Activated T-helper 9 cell treated with anti-CD3 and anti-CD28 coated beads, Interleukin-2, amount 50 U/mL, for 16 hours (primary cell): ENCODE data around the gene PKP3.
"Not testable (repeated sequence)": the region's sequence is repeated elsewhere in the genome, so short reads cannot be mapped to it uniquely, and the experiment has no call there.

Source experiments
- DNase-seq: peaks from one replicate; pipeline ENCODE4 v3.0.0-alpha.2; 2020; ENCODE audit warnings: low read depth

The PKP3 gene, protein sequence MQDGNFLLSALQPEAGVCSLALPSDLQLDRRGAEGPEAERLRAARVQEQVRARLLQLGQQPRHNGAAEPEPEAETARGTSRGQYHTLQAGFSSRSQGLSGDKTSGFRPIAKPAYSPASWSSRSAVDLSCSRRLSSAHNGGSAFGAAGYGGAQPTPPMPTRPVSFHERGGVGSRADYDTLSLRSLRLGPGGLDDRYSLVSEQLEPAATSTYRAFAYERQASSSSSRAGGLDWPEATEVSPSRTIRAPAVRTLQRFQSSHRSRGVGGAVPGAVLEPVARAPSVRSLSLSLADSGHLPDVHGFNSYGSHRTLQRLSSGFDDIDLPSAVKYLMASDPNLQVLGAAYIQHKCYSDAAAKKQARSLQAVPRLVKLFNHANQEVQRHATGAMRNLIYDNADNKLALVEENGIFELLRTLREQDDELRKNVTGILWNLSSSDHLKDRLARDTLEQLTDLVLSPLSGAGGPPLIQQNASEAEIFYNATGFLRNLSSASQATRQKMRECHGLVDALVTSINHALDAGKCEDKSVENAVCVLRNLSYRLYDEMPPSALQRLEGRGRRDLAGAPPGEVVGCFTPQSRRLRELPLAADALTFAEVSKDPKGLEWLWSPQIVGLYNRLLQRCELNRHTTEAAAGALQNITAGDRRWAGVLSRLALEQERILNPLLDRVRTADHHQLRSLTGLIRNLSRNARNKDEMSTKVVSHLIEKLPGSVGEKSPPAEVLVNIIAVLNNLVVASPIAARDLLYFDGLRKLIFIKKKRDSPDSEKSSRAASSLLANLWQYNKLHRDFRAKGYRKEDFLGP

DNA sequence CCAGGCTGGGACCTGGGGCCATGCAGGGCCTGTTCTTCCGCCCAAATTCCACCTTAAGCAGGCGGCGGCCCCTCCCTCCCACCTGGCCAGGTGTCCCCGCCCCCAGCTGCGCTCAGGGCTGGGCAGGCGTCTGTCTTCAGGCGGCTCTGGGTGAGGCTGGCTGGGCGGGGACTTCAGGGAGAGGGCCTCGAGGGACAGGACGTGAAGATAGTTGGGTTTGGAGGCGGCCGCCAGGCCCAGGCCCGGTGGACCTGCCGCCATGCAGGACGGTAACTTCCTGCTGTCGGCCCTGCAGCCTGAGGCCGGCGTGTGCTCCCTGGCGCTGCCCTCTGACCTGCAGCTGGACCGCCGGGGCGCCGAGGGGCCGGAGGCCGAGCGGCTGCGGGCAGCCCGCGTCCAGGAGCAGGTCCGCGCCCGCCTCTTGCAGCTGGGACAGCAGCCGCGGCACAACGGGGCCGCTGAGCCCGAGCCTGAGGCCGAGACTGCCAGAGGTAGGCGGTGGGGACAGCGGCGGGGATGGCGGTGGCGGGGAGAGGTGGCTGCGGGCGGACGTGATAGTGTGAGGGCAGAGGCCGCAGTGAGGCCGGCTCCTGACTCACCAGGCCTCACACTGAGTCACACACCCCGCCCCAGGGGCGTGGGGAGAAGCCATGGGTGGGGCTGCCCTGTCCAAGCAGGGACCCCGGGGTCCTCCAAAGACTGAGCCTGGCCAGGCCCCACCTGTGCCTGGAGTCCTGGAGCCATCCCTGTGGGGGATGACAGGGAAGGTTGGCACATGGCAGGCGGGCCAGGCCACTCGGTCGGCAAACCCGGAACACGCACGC, at the start of gene PKP3:
Gene PKP3, plus strand, starts transcription at position 176 of the 824 bp plus-strand sequence. Its CDS starts 84 bp downstream, at position 260.
- no peak for DNase-seq

DNA sequence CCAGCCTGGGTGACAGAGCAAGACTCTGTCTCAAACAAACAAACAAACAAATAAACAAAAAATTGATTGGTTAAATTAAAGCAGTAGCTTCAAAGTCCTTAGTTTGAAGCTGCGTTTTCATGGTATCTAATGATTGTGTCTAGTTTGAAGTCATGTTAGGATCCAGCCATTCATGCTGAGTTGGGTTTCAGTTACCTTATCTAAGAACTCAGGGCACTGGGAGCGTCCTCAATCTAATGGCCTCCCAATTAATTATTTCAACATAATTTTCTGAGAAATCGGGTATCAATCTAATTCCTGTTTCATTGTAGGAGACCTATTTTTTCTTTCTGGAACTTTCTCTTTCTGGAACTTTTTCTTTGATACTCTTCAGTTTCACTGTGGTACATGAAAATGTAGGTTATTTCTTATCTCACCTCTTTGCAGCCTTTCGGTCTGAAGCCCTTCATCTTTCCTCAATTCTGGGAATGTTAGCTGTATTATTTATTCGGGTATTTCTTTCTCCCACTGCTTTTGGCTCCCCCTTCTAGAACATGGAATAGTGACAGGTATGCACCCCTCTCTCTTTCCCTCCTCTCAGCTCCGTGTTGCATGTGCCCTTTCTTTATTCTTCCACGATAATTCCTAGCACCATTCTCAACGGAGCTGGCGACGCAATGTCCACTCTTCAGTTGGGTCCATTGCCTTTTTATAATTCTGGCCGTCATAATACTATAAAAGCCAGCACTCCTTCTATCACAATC, 49.0 kb upstream of the PKP3 start:
- DNase-seq: no peak

DNA sequence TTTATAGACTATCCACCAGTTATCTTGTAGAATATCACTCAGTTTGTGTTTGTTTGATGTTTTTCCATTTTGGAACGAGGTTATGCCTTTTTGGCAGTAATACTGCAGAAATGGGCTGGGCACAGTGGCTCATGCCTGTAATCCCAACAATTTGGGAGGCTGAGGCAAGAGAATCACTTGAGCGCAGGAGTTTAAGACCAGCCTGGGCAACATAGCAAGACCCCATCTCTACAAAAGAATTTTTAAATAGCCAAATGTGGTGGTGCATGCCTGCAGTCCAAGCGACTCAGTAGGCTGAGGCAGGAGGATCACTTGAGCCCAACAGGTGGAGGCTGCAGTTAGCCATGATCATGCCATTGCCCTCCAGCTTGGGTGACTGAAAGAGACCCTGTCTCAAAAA, 47.5 kb upstream of the PKP3 start:
- no peak for DNase-seq

DNA sequence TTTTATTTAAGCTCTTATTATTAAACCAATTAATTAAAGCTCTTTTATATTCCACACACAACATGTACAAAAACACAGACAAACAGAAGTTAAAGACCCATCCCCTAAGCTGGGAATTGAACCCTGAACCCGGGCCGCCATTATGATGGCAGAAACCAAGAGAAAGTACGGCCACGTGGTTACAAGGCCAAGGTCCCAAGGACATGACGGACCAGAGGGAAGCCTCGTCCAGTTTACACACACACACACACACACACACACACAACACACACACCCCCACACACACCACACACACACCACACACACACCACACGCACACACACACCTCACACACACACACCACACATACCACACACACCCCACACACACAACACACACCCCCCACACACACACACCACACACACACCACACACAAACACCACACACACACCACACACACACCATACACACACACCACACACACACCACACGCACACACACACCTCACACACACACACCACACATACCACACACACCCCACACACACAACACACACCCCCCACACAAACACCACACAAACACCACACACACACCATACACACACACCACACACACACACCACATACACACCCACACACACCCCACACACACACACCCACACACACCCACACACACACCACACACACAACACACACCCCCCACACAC, 44.6 kb upstream of the PKP3 start:
- not testable (repeated sequence) for DNase-seq

DNA sequence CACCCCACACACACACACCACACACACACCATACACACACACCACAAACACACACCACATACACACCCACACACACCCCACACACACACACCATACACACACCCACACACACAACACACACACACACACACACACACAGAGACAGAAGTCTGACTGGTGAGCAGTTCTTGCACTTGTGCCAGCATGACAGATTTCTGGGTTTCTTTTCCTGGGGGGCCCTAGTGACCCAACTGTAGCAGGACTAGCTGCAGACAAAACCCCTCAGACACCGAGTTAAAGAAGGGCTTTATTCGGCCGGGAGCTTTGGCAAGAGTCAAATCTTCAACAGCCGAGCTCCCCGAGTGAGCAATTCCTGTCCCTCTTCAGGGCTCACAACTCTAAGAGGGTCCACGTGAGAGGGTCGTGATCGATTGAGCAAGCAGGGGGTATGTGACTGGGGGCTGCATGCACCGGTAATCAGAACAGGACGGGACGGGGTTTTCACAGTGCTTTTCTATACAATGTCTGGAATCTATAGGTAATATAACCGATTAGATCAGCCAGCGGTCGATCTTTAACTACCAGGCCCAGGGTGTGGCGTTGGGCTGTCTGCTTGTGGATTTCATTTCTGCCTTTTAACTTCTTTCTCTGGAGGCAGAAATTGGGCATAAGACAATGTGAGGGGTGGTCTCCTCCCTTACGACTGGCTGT, 43.8 kb upstream of the PKP3 start:
- DNase-seq: not testable (repeated sequence)

DNA sequence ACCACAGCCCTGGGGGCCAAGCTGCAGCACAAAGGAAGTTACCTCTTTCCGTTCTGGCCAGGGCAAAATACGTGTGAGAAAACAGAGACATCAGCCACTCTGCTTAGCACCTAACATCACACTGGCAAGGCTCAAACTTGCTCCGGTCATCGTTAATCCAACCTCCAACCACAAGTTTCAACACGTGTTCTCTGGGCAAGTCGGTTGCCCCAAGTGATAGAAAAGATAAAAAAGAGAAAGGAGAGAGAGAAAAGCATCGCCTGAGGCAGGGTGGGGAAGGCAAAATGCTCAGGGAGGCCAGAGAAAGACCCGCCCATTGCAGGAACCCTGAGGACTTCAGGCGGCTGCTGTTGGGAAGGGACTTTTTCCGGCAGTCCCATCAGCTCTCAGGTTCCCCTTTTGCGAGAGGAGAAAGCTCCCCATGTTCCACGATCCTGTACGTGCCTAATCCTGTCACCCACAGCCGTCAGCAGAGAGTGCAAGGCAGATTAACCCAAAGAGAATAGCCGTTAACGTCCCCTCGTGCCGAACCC, 43.2 kb upstream of the PKP3 start:
- no peak for DNase-seq

DNA sequence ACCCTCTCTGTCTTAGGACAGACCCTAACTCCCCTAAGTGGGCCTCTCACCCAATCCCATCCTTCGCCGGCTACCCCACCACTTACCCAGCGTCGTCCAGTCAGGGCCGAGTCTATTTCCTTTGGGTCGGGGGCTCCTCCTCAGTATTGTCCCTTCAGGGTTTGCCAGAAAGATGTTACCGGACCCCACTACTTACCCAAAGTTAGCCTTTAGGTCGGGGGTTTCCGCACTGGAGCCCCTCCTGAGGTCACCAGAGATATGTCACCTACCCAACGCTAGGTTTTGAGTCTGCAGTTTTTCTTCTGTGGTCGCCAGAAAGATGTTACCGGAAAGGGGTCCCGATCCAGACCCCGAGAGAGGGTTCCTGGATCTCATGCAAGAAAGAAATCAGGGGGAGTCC, 42.6 kb upstream of the PKP3 start:
- DNase-seq: no peak

DNA sequence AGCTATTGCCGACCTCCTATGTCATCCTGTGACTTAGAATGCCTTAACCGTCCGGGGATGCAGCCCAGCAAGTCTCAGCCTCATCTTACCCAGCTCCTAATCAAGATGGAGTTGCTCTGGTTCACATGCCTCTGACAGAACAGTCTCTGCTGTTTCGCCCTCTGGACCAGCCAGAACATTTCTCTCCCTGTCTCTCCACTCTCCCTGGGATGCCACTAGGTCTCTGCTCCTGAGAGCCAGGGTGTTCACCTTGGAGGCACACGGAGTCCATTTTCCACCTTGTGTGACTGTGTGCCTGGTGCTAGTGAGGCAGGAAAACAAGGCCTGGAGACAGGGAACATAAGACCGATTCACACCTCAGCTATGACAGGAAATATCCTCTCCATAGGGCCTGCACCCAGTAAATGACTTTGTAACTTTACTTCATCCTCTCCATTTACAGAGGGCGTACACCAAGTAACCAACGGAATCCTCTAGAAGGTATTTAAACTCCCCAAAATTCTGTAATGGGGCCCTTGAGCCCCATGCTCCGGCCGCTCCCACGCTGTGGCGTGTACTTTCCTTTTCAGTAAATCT, 41.5 kb upstream of the PKP3 start:
- no peak for DNase-seq

DNA sequence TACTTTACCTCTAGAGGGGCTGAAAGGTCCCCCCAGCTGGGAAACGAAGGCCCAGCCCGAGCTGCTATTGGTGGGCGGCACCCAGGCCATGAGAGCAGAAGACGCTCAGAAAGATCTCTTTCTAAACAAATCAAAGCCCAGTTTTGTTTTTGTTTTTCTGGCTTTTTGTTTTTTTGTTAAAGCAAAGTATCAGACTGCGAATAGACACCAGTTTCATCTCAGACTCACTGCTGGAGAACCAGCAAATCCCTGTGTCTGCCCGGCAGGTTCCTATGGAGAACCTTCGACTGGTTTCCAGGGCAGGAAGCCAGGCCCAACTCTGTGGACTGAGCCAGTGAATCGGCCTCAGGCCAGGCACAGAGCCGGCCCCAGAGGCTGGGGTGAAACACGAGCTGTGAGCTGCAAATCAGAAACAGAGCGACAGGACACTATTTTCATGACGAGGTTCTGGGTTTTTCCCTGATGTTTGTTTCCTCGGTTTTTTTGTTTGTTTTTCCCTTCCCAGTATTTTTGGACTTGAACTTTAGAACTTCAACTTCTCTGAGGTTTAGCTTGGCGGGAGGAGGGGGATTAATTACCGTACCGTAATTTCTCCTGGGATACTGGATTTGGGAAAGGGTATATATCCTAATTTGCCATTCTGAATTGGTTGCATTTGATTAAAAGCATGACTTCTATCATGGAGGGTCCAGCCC, 40.7 kb upstream of the PKP3 start:
- no peak for DNase-seq

DNA sequence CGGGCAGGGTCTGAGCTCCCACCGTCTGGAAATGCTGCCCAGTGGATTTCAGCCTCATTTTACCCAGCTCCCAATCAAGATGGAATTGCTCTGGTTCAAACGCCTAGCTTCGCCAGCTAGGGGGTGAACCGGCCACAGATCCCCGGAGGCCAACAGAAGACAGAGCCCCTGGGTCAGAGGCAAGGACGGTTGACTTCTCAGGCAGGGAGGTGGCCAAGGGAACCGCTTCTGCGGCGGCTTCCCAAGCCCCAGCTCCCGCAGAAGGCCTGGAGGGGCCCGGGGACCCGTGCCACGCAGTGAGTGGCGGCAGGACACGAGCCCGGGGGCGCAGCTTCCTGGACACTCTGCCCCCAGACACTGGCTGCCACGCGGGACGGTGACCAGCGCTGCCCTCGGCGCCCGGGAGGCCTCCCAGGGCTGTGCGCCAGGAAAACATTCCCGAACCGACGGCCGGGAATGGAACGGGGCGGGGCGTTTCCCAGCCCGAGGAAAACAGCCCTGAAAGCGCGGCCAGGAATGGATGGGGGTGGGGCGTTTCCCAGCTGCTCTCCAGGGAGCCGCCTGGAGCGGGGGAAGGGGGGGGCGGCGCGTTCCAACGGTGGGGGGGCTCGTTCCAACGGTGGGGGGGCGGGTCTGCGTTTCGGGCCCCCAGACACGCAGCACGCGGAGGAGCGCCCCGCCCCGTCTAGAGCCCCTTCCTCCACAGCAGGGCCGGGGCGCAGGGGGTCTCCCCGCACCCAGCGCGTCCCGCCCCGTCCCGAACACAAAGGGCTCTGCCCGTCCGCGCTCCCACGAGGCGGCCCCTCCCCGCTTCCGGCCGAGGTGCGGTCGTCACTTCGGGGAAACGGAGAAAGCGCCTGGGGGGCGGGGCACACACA, 38.2 kb upstream of the PKP3 start:
- peak; percentile 78 for DNase-seq

DNA sequence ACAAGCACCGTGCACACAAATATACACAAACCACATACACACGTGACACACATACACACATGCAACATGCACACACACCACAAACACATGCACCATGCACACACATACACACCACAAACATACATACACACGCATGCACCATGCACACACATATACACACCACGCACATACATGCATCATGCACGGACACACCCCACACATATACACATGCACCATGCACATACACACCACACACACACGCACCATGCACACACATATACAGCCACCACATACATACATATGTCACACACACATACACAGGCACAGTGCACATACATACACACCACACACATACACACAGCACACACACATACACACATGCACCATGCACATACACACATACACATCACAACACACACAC, 37.4 kb upstream of the PKP3 start:
- DNase-seq: no peak

DNA sequence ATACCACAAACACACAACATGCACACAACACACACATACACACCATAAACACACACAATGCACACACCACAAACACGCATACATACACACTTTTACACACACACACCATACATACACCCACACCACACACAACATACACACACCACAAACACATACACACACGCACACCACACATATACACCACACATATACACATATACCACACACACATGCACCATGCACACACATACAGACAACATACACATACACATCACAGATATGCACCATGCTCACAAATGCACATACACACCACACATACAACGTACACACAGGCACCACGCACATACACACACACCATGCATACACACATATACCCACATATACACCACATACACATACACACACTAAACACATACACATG, 36.4 kb upstream of the PKP3 start:
- DNase-seq: no peak

DNA sequence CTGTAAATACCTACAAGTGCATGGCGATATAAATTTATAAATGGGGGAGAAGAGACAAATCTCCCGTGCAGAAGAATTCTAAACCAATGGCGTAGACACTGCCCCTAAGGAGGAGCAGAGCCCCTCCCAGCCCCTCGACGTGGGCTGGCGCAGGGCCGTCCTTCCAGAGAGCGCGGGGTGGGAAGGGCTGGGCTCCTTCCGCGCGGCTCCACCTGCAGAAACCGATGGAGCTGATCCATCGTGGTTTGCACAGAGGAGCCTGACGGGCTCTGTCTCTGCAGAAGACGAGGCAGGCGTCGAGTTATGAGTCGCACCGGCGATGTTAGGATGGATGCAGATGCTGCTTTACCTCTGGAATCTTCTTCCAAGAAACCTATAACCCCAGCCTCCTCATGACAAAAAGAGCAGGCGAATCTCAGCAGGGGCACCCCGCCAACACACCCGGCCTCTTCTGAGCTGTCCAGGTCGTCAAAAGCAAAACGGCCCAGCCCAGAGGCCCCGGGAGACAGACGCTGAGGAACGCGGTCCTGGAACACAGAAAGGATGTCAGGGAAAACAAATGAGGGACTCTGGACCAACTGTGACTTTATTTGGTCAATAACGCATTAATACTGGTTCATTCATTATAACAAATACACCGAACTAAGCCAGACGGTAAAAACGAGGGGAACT, 35.7 kb upstream of the PKP3 start:
- DNase-seq: no peak

DNA sequence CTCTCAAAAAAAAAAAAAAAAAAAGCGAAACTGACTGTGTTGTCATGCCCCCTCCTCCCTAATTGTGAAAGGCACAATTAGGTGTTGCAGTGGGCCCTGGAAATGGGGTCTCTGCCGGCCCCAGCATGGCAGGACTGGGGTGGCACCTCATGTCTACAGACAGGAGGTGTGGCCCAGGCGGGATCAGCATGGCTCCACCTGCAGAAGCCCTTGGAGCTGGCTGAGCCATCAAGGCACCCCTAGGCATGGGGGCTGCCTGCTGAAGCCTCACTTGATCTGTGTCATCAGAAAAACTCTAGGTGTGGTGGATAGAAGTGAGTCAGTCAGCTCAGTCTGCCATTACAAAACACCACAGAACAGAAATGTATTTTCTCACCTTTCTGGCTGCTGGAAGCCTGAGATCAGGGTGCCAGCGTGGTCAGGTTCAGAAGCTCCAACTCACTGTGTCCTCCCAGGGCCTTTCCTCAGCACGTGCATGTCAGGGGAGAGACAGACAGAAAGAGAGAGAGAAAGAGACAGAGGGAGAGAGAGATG, 34.8 kb upstream of the PKP3 start:
- DNase-seq: no peak

DNA sequence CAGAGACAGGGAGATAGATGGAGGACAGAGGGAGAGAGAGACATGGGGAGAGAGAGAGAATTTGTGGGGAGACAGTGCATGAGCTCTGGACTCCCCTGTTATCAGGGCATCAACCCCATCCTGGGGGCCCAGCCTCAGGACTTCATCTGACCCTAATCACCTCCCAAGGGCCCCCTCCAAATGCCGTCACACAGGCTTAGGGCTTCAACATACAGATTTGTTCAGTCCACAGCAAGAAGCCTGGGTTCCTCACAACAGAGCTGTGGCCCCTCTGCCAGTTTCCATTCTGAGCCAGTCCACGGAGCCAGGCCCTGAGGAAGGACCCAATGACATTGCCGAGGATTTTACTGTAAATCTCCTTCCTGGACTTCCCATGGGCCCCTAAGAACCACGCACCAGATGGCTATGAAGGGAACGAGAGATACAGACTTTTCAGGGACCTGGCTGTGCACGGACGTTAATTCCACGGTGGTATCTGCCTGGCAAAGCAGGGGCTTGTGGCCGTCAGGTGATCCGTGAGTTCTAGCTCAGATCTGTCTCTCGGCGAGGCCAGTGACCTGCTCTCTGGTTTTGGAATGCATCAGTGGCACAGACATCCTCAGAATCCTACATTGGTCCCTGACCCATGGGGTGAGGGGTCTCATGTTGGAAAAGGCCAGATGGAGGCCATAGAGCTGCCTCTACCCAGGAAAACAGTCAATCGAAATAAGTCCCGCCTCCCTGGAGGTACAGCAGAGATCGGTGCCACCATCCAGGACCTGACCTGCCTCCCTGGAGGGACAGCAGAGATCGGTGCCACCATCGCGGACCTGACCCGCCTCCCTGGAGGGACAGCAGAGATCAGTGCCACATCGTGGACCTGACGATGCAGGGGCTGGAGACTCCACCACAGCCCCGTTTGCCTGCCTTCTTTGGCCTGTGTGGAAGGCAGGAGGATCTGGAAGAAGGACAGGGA, 33.4 kb upstream of the PKP3 start:
- no peak for DNase-seq
